Neural progenitor cell (in vitro differentiated cells): ENCODE data around the gene HNRNPLL.

Experiments used
- CTCF ChIP-seq: fragments of 200-600 bp; sonication (generic); IDR thresholded peaks from 2 replicates; pipeline ENCODE4 v1.5.1; 2017; ENCODE audit warnings: antibody characterized with exemption, mild to moderate bottlenecking
- EZH2 ChIP-seq: fragments of 200-600 bp; sonication (generic); IDR thresholded peaks from 2 replicates; pipeline ENCODE4 v1.6.1; 2017; ENCODE audit warnings: antibody characterized with exemption, mild to moderate bottlenecking, moderate library complexity
- EZH2phosphoT487 ChIP-seq: fragments of 200-600 bp; sonication (generic); IDR thresholded peaks from 2 replicates; pipeline ENCODE4 v1.6.1; 2017; ENCODE audit warnings: antibody characterized with exemption

DNA sequence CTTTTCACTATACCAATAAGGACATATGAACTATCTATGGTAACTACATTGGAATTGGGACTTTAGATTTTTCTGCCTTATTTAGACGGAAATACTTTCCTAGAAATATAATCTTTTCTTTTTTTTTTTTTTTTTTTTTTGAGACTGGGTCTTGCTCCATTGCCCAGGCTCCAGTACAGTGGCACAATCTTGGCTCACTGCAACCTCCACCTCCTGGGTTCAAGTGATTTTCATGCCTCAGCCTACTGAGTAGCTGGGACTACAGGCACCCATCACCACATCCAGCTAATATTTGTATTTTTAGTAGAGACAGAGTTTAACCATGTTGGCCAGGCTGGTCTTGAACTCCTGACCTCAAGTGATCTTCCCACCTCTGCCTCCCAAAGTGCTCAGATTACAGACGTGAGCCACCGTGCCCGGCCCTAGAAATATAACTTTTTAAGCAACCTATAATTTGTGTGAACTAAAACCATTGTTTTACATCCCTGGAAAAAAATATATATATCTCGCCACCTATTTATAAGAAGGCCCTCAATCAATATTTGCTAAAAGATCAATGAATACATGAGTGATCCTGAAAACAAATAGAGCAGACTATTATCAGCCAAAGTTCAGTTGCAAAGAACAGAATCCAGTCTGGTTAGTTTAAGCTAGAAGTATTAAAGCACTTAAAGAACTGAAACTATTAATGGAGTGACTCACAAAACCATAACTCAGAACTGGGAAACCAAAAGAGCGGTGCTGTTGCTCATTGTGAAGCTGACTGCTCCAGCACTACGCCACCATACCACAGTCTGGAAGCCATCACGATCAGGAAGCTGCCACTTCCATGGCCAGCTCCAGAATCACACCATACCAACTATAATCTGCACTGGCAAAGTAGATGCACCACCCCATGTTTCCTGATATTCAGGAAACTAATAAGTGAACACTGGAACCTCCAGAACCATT, 8.4 kb upstream of the HNRNPLL start:
- TF ChIP-seq CTCF (no peak), EZH2 (no peak), EZH2phosphoT487 (no peak)
